ENCODE measurements around the gene KRCC1.

DNA sequence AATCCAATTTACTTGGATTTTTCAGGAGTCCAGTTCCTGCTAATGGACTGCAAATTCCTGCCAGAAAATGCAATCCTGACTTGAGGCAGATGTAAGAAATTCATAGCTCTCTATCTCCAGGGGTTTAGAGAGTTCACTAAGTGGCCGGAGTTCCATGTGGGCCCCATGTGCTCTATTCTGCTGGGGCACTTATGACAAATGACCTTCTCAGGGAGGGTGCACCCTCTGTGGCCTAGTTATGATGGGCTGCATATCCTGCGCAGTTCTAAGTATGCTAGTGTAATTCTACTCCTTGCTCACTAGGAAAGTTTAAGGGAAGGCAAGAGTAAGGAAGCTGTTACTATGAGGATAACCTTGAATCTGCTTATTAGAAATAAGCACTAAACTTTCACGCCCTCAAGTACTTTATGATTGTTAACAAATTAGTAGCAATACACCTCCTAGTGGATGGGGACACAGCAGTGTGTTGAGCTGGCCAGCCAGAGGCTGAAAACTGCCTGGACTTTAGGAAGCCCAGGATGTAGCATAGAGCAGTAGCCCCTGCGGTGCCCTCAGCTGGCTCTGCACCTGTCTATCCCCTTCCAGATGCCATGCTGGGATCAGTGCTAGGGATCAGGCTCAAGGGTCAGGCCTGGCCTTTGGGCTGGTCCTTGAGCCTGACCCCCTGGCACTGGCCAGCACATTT is 26.5 kb upstream of the KRCC1 start:
- TF ChIP-seq EZH2 (IDR thresholded peaks at IDR 0.05) = no peak
- TF ChIP-seq POLR2AphosphoS5 (IDR thresholded peaks at IDR 0.05; ENCODE audit: borderline replicate concordance, low read depth, low read length) = no peak

Data from SK-N-MC (cell line).